IPS-20b (cell line): ENCODE data around the gene SNX27.

Source experiments
- H3K27ac ChIP-seq: one replicate; pipeline ENCODE4 v1.5.1; 2013; ENCODE audit warnings: low read length
- H3K27me3 ChIP-seq: 2 replicates; pipeline ENCODE4 v1.6.1; 2013; ENCODE audit warnings: mild to moderate bottlenecking, low read length, inconsistent platforms; ENCODE audit not compliant: insufficient read depth
- H3K36me3 ChIP-seq: 2 replicates; pipeline ENCODE4 v1.6.1; 2013; ENCODE audit warnings: low read depth, mild to moderate bottlenecking, inconsistent platforms, low read length, moderate library complexity; ENCODE audit not compliant: insufficient read depth
- H3K4me1 ChIP-seq: 2 replicates; pipeline ENCODE4 v1.6.1; 2013; ENCODE audit warnings: mild to moderate bottlenecking, control low read depth, inconsistent platforms, low read length, moderate library complexity; ENCODE audit not compliant: insufficient read depth
- H3K4me3 ChIP-seq: 2 replicates; pipeline ENCODE4 v1.5.1; 2013; ENCODE audit warnings: mild to moderate bottlenecking, low read length, inconsistent platforms
- H3K9ac ChIP-seq: 2 replicates; pipeline ENCODE4 v1.6.1; 2013; ENCODE audit warnings: low read depth, mild to moderate bottlenecking, inconsistent platforms, low read length, moderate library complexity
- H3K9me3 ChIP-seq: 2 replicates; pipeline ENCODE4 v1.6.1; 2013; ENCODE audit warnings: mild to moderate bottlenecking, low read depth, low read length, inconsistent platforms; ENCODE audit not compliant: insufficient read depth

SNX27 gene

DNA sequence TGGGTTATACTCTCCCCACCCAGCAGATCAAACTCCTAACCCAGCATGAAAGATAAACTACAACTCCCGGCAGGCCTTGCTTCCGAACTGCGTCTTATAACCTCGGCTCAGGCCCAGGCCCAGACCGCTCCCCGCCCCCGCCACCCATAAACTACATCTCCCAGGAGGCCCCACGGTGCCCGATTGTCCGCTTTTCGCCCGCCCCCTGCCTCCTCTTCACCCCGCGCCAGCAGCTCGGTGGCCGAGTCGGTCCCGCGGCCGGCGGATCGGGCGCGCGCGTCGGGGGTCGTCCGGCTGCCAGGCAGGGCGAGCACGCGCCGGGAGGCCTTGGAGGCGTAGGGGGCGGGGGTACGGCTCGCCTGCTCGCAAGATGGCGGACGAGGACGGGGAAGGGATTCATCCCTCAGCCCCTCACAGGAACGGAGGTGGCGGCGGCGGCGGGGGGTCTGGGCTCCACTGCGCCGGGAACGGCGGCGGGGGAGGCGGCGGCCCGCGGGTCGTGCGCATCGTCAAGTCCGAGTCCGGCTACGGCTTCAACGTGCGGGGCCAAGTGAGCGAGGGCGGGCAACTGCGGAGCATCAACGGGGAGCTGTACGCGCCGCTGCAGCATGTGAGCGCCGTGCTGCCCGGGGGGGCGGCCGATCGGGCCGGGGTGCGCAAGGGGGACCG, at the start of gene SNX27:
SNX27 (plus strand) TSS at position 219 of the 669 bp plus-strand sequence; CDS start at position 371, 152 bp downstream.
- no peaks in the 10 kb centered on the region for H3K27me3 ChIP-seq
- 0 out of 2 replicates have a peak, but pooled peaks cover 7% of the 10 kb centered on the region for H3K4me1 ChIP-seq
- no peaks in the 10 kb centered on the region for H3K9me3 ChIP-seq
- 0 out of 2 replicates have a peak, but pooled peaks cover 7% of the 10 kb centered on the region for H3K36me3 ChIP-seq
- peak within 1 kb of the TSS; percentile 86; the same call in 1 of the 2 replicates for H3K9ac ChIP-seq
- peak within 1 kb of the TSS; percentile 9 for H3K27ac ChIP-seq
- H3K4me3 ChIP-seq: peak within 1 kb of the TSS; percentile 96

DNA sequence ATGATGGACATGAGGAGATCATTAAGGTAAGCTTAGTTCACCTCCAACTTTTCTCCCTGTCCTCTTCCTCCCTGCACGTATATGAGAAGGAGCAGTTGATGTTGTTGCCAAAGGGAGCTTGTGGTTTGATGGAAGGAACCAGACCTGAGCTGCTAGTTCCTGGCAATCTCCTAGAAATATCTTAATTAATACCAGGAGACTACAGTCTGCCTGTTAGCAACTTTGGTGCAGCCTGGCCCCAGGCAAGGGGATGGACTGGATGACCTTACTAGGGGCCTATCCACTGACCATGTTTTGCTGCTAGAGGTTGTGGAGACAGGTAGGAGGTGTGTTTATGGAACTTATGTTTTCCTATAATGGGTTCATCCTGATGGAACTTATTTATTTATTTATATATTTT, 49.2 kb upstream of the SNX27 start:
- Histone ChIP-seq H3K4me3 (no peak overlapping the region), H3K9me3 (no peaks in the 10 kb centered on the region), H3K36me3 (peaks cover 18% of the 10 kb centered on the region)

DNA sequence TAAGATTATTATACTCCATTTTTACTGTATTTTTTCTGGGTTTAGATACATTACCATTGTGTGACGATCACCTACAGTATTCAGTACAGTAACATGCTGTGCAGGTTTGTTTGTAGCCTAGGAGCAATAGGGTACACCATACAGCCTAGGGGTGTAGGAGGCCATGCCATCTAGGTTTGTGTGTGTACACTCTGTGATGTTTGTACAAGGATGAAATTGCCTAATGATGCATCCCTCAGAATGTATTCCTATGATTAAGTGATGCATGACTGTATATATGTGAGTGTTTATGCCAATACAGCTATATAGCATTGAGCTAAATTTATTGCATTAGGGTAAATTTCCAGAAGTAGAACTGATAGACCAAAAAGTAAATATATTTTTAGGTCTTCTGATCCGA, 48.5 kb upstream of the SNX27 start:
- Histone ChIP-seq H3K36me3 (peaks cover 25% of the 10 kb centered on the region), H3K27ac (no peak overlapping the region), H3K9me3 (no peaks in the 10 kb centered on the region), H3K4me1 (peaks cover 6% of the 10 kb centered on the region; the same call in 1 of the 2 replicates), H3K4me3 (no peak overlapping the region), H3K27me3 (no peaks in the 10 kb centered on the region), H3K9ac (no peak overlapping the region)

More for the DNA sequence above, 49.2 kb upstream of the SNX27 start:
- Histone ChIP-seq H3K4me1 (peaks cover 6% of the 10 kb centered on the region; the same call in 1 of the 2 replicates), H3K9ac (no peak overlapping the region), H3K27ac (no peak overlapping the region), H3K27me3 (no peaks in the 10 kb centered on the region)

DNA sequence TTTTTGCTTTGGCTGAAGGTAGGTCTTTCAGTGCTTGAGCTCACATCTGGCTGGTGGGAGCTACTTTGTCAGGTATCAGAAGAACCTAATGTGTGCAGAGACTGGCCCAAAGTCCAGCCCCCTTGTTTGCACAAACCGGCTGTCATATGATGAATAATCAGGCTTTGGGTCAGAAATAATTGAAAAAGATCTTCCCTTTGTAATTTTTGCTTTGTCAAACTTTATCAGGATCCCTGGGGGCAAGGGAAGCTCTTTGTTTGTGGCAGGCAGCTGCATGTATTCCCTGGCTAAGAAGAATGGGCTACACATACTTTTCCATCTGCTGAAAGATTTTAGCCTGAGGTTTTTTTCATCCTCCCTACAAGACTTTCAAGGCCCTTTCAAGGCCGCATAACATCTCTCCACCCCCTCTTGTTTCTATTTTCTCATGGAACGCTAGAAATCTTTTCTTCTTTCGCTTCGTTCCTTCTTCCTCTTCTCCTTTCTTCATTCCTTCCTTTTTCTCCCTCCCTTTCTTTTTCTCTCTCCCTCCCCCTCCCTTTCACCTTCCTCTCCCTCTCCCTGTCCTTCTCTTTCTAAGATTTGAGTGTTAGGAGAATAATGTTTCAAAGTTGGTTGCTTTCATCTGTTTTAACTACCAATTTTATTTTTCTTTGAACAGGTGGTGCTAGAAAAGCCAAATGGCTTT, 46.2 kb upstream of the SNX27 start:
- Histone ChIP-seq H3K4me1 (peaks cover 6% of the 10 kb centered on the region; the same call in 1 of the 2 replicates), H3K36me3 (peaks cover 43% of the 10 kb centered on the region), H3K4me3 (no peak overlapping the region), H3K27ac (no peak overlapping the region), H3K27me3 (no peaks in the 10 kb centered on the region), H3K9me3 (no peaks in the 10 kb centered on the region), H3K9ac (0 out of 2 replicates have a peak overlapping the region, but pooled peaks have one; percentile 24)

DNA sequence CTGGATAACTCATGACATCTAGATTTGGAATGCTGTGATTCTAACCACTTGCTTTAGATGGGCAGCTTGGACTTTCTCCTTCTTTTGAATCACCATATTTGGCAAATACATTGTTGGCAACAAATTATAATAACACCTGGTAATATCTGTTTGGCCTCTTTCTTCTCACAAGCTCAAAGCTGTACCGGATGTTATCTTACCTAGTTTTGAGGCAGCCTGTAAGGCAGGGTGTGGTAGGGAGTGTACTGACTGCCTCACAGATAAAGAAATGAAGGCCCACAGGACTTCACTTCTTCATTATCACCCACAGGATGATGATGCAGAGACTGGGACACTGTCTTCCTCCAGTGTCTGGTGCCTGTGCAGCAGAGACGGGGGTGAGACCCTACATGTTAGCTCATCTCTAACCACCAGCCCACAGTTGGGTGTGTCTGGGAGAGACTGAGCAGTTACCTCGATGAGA, 43.2 kb upstream of the SNX27 start:
- H3K4me1 ChIP-seq: peaks cover 6% of the 10 kb centered on the region; the same call in 1 of the 2 replicates
- no peak overlapping the region for H3K9ac ChIP-seq
- H3K27me3 ChIP-seq: no peaks in the 10 kb centered on the region
- H3K27ac ChIP-seq: no peak overlapping the region
- no peak overlapping the region for H3K4me3 ChIP-seq
- H3K9me3 ChIP-seq: no peaks in the 10 kb centered on the region
- H3K36me3 ChIP-seq: peaks cover 51% of the 10 kb centered on the region

DNA sequence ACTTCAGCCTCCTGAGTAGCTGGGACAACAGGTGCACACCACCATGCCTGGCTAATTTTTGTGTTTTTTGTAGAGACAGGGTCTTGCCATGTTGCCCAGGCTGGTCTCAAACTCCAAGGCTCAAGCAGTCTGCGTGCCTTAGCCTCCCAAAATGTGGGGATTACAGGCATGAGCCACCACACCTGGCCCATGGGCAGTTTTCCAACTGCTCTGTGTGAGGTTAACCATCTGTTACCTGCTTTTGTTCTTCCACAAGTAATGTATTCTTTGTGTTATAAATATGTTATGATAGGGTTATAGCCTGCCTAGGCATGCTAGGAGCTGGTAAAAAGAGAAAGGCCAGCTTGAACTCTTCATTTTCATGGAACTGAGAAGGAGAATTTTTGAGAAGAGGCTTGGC, 41.0 kb upstream of the SNX27 start:
- no peaks in the 10 kb centered on the region for H3K27me3 ChIP-seq
- no peak overlapping the region for H3K4me3 ChIP-seq
- no peak overlapping the region for H3K9ac ChIP-seq
- H3K9me3 ChIP-seq: no peaks in the 10 kb centered on the region
- no peaks in the 10 kb centered on the region; the same call in 1 of the 2 replicates for H3K4me1 ChIP-seq
- H3K27ac ChIP-seq: no peak overlapping the region
- peaks cover 64% of the 10 kb centered on the region for H3K36me3 ChIP-seq

DNA sequence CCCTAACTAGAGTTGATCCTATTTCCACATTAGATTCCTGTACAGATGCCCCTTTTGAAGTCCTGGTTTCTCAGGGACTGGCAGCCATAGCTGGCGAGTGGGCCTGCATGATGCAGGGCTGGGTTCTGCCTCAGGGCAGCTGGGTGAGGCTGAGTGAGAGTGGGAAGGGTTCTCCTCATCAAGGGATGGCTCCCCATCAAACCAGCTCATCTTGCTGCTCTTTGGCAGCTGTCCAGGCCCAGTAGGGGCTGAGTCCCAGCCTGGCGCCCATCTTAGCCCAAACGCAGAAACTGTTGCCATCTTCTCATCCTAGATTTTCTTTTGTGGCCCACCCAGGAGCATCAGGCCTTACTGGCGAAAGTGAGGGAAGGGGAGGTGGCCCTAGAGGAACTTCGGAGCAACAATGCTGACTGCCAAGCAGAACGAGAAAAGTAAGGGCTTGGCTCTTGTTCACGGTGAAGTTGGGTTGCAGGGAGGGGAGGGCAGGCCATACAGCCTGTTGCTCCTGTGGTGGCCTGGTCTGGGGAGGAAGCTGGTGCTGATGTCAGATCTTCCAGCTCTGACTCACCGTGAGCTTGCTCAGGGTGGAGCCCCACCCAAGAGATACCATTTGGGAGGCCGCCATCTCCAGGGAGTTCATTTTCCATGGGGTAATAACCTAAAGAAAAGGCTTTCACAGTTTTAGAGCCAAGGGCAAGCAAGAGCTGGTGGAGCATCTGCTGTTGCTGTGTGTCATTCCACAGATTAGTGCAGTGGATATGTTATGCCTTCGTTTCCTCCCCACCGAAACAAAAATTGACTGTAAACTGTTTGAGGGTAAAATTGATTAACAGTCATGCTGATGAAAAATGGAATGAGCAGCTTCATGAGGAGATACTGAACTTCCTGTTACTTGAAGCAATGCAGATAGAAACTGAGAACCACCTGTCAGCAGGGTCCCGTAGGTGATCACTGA, 37.0 kb upstream of the SNX27 start:
- no peaks in the 10 kb centered on the region for H3K27me3 ChIP-seq
- H3K4me3 ChIP-seq: no peak overlapping the region
- H3K9me3 ChIP-seq: no peaks in the 10 kb centered on the region
- H3K27ac ChIP-seq: no peak overlapping the region
- H3K4me1 ChIP-seq: peaks cover 7% of the 10 kb centered on the region; the same call in 1 of the 2 replicates
- H3K36me3 ChIP-seq: peaks cover 54% of the 10 kb centered on the region
- H3K9ac ChIP-seq: no peak overlapping the region

DNA sequence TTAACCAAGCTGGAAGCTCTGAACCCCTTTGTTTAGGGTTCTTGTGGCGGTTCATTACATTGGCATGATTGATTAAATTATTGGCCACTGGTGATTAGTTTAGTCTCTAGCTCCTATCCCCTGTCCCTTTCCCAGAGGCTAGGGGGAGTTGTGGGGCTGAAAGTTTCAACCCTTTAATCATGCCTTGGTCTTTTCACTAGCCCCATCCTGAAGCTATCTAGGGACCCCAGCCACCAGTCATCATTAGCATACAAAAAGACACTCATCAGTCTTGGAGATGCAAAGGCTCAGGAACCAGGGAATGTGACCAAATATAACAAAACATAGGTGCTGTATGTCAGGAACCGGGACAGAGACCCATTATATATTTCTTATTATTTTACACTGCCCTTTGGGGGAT, 34.7 kb upstream of the SNX27 start:
- no peaks in the 10 kb centered on the region for H3K9me3 ChIP-seq
- no peak overlapping the region for H3K9ac ChIP-seq
- H3K4me1 ChIP-seq: peaks cover 7% of the 10 kb centered on the region; the same call in 1 of the 2 replicates
- H3K27ac ChIP-seq: no peak overlapping the region
- peaks cover 57% of the 10 kb centered on the region for H3K36me3 ChIP-seq
- H3K4me3 ChIP-seq: peak overlapping the region; percentile 22; the same call in 1 of the 2 replicates
- H3K27me3 ChIP-seq: no peaks in the 10 kb centered on the region

DNA sequence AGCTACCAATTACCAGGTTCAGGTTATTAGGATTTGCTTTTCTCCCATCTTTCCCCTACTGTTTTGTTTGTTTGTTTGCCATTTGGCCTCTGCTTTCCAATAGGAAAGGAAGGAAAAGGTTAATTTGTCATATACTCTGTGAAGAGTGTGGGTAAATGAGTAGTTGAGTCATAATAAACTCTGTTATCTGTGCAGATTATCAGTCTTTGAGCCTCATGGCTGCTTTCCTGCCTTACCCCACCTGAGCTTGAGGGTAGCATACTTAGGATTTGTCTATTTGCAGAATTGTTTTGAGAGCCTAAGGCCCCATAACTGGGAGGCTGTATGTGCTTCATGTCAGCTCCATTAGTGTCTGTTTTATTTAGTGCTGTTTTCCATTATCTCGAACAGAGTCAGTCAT, 32.9 kb upstream of the SNX27 start:
- H3K9me3 ChIP-seq: no peaks in the 10 kb centered on the region
- H3K4me3 ChIP-seq: no peak overlapping the region
- no peak overlapping the region for H3K9ac ChIP-seq
- H3K27ac ChIP-seq: no peak overlapping the region
- no peaks in the 10 kb centered on the region for H3K27me3 ChIP-seq
- H3K36me3 ChIP-seq: peaks cover 54% of the 10 kb centered on the region
- H3K4me1 ChIP-seq: peaks cover 7% of the 10 kb centered on the region; the same call in 1 of the 2 replicates

DNA sequence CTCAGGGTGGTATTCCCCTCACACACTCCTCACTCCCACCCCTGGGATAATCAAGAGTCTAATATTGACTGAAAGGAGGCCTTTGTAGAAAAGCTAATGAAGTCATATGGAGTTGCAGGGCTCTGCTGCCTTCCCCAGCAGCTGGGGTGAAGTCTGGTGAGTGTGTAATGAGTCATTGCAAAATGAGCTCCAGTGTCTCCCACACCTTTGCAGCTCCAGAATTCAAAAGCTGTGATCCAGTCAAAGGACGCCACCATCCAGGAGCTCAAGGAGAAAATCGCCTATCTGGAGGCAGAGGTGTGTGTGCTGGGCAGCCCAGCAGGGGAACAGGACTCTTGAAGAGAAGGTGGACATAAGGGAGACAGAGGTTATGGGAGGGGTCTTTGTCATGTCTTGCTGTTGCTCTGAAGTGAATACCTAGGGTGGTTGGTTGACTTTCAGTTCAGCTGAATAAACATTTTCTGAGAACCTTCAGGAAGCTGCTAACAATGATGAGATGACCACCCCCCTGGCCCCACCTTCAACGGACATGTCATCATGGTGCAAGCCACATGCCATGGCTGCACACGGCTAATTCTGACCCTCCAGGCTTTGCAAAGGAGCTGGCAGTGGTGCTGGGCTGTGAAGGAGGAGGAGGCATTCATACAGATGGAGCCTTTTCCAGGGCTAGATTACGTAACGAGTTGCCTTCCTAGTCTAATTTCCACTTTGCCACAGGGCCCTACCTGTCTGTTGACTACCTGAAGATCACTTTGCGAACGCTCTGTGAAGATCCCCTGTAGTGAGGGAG, 32.2 kb upstream of the SNX27 start:
- Histone ChIP-seq H3K9me3 (no peaks in the 10 kb centered on the region), H3K4me3 (no peak overlapping the region), H3K4me1 (peaks cover 7% of the 10 kb centered on the region; the same call in 1 of the 2 replicates), H3K9ac (no peak overlapping the region), H3K27ac (no peak overlapping the region), H3K36me3 (peaks cover 48% of the 10 kb centered on the region), H3K27me3 (no peaks in the 10 kb centered on the region)
